HEK293T (cell line): ENCODE data around the gene ERCC6.

ENCODE experiments used
- BHLHE40 ChIP-seq: fragments of 450-650 bp; IDR thresholded peaks from 2 replicates; pipeline ENCODE4 v1.6.1; 2016; ENCODE audit warnings: mild to moderate bottlenecking, moderate library complexity, borderline replicate concordance
- CTBP1 ChIP-seq: fragments of 450-650 bp; IDR thresholded peaks from 2 replicates; pipeline ENCODE4 v1.6.1; 2016; ENCODE audit warnings: borderline replicate concordance
- ELF4 ChIP-seq: fragments of 450-650 bp; IDR thresholded peaks from 2 replicates; pipeline ENCODE4 v1.6.1; 2017; ENCODE audit warnings: antibody characterized with exemption
- L3MBTL2 ChIP-seq: fragments of 450-650 bp; conservative IDR thresholded peaks from 2 replicates; pipeline ENCODE4 v1.6.1; 2016; ENCODE audit warnings: mild to moderate bottlenecking

DNA sequence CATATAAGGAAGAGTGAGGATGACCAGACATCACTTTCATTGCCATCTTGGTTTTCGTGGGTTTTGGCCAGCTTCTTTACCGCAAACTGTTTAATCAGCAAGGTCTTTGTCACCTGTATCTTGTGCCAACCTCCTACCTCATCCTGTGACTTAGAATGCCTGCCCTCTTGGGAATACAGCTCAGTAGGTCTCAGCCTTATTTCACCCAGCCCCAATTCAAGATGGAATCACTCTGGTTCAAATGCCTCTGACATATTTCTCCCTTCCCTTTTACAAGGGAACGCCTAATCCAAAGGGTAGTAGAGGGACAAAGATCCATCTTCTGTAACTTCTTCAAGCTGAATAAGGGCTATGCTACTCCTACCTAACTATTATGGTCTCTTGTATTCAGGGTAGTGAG, 4.7 kb upstream of the ERCC6 start:
- TF ChIP-seq ELF4 (no peak), L3MBTL2 (no peak), CTBP1 (no peak), BHLHE40 (no peak)
